Cardiac septum (tissue), 1 donor: ENCODE measurements around the gene NINJ2. TPM values are rescaled to one million over a fixed set of nuclear protein-coding genes. Genes with fewer than 3 reads are reported as not detected.

ENCODE experiments used
- DNase-seq: peaks from one replicate; pipeline ENCODE4 v3.0.0-alpha.2; 2020; ENCODE audit warnings: low spot score
- intact Hi-C: fragments of 100-400 bp; cut with DNase I; formaldehyde crosslinking; loops from one replicate; pipeline ENCODE4 v1.14.0; 2022
- total RNA-seq: library from RNA; stranded (reverse); fragmentation: NEBNext Ultra II Directional; extraction: Animal tissue kit (Norgen Biotek cat#: 25700); gene quantifications from one replicate; pipeline ENCODE4 v1.2.1, GENCODE V29; 2021
- donor health status: DM: no; HTN: no; CAD: no.

Gene NINJ2
- total RNA-seq, 1 donor from 2014 or later: 3.9 TPM

DNA sequence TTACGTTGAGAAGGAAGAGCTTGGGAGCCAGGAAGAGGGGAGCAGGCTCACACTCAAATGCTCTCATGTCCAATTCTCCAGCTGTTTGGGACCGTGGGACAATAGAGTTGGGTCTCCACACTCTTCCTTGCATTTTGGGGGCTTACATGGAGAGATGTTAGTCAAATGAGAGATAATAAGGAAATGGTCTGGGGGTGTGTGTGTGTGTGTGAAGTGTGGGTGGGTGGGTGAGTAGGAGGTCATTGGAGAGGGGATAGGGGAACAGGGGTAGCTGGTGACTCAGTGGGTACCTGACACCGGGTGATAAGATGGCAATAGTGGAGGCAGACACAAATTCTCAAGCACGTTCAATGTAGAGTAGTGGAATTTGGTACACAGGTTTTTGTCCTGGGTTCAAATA lies 135.5 kb downstream of the NINJ2 start:
- intact Hi-C loops: no loop called here
- no peak for DNase-seq

DNA sequence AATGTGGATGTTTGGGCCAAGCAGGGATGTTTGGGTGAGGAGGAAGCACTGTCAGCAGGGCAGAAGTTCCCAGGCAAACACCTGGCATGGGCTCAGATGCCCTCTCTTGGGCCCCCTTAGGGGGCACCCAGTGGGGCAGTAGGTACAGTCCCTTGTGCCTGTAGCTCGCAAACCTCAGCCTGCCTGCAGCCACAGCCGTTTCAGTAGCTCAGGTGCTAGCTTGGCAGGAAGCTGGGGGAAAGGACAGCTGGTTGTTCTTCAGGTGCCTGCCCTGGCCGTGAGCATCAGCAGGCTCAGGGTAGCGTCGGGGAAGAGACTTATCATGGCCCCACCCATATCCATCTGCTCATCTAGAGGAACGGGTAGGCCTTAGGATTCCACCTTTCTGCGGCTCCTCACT lies 136.0 kb downstream of the NINJ2 start:
- intact Hi-C loops: no loop called here

DNA sequence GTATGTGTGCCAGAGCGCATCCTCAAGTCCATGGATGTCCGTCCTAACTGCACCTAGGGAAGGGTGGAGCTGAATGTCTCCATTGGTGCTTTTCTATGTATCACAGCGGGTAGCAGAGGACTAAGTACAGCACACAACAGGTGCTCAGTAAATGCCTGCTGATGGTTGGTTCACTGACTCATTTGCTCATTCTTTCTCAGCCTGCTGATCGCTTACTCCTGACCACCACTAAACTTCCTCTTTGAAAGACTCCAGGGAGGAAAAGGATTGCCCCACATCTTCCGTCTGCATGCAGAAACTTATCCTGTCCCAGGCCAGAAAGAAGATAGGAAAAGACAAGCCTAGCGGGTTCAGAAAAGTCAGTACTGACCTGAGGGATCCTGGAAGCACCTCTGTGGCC lies 137.2 kb downstream of the NINJ2 start:
- no peak for DNase-seq
- intact Hi-C loops: no loop called here

More for the DNA sequence above, 136.0 kb downstream of the NINJ2 start:
- no peak for DNase-seq

DNA sequence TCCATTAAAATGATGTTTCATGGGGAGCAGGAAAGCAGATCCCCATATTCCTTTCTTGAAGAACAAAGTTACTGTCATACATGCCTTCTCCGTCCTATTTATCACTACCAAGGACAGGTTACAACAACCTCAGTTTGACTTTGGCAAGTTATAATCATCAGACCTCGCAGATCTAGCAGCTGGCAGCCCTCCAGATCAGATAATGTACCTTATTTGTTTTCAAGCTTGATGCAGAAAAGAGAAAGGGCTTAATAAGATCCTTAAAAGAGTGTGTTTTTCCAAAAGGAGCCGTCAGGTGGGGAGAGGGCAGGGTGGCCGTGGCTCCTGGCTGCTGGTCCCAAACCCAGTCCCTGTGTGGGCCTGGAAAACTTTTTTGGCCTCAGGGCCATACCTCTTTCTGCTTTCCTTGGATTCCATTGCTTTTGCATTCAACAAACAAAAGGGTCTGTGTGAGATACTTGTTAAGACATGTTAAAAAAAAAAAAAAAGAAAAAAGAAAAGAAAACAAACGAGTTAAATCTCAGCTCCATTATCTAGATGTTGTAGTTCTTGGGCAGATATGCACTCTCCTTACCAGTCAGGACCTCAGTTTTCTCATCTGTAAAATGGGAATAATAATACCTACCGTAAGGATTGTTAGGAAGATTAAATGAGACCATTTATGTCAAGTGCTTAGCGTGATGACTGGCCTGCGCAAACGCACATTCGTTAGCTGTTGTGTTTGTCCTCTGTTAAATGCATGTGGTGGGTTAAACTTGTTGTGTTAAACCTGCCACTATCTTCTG lies 138.9 kb downstream of the NINJ2 start:
- intact Hi-C loops: no loop called here
- no peak for DNase-seq

DNA sequence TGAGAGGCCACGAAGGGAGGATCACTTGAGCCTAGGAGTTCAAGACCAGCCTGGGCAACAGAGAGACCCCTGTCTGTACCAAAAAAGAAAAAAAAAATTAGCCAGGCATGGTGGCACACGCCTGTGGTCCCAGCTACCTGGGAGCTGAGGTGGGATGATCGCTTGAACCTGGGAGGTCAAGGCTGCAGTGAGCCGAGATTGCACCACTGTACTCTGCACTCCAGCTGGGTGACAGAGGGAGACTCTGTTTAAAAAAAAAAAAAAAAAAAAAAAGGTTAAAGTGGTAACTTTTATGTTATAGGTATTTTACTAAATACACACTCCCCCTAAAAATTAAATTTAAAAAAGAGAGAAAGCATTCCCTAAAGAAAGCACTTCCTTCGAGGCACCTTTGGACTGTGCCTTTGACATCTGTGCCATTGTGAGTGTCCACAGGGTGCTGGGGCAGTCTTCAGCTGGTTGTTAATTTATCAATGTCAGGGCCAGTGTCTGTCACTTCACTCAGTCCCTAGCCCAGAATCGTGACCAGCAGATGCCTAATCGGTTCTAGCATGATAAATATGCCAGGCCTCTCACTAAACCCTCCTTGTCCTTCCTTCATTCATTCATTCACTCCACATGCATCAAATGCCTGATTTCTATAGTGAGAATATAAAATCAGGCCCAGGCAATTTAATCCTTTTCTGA lies 140.4 kb downstream of the NINJ2 start:
- intact Hi-C loops: no loop called here
- DNase-seq: no peak

DNA sequence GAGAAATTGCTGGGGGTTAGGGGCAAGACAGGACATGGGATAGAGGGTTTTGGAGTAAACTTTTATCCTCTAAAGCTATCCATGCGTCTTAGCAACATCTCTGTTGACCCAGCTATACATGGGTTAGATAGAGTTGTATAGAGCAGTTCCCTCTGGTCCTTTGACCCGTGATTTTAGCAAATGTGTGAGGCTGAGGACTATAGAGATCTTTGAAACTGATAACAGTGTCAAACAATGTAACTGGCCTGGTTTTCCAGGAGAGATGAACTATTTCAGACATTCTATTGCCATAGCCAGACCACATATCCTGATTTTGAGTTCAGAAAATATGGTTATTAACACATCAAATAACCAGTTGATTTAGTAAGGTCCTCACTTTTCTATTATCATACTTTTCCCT lies 143.1 kb downstream of the NINJ2 start:
- DNase-seq: no peak
- intact Hi-C loops: no loop called here

DNA sequence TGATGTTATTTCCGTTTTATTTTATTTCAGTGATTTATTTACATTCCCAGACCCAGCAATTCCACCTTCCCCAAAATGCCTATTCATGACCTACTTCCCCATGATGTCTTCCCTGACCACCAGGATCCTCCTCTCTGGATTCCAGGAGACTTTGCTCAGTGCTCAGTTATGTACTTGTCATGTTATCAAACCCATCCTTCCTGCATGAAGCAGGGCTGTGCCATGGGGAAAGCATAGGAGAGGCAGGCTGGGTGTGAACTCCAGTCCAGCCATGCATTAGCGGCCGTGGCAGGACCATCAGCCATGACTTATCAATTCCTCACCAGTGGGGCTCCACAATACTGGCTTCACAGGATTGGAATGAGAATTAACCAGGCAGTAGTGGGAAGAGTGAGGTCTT lies 145.7 kb downstream of the NINJ2 start:
- intact Hi-C loops: no loop called here
- no peak for DNase-seq

Other genes with a start within 250 kb of the NINJ2 start
- 65.3 TPM for gene B4GALNT3, start 203.5 kb downstream of the NINJ2 start, total RNA-seq
- 227 TPM for gene WNK1, start 89.1 kb upstream of the NINJ2 start, total RNA-seq